ENCODE results near the gene DHTKD1. TPM values are rescaled to one million over a fixed set of nuclear protein-coding genes. Genes with fewer than 3 reads are reported as not detected.

DHTKD1 gene
- total and polyA plus RNA-seq, 2 experiments from 2014 or later, result 20.2 to 63.9 TPM

GRCh38 chr10:12036073-12036655, 32.6 kb upstream of the DHTKD1 start:
- no peaks in the 10 kb centered on the region for H3K9me3 Mint-ChIP-seq
- peaks cover 11% of the 10 kb centered on the region; the same call in 2 of the 3 replicates for H3K4me1 Mint-ChIP-seq

More at GRCh38 chr10:12036073-12036655, 32.6 kb upstream of the DHTKD1 start:
- H3K4me3 Mint-ChIP-seq, result no peak overlapping the region
- Histone ChIP-seq H3K4me1 (ENCODE audit: insufficient read depth) (peaks cover 4% of the 10 kb centered on the region; the same call in 1 of the 2 replicates), H3K36me3 (ENCODE audit: insufficient read depth) (peaks cover 14% of the 10 kb centered on the region; the same call in 1 of the 2 replicates), H3F3A (replicated peaks; ENCODE audit: low read depth) (no peaks in the 10 kb centered on the region), H4K20me1 (replicated peaks; ENCODE audit: insufficient read depth) (peaks cover 15% of the 10 kb centered on the region; the same call in 1 of the 2 replicates), H3K79me2 (replicated peaks; ENCODE audit: insufficient read depth) (peaks cover 94% of the 10 kb centered on the region), H2AFZ (no peak overlapping the region), H3K4me2 (no peak overlapping the region), H3K9me2 (ENCODE audit: insufficient read depth) (no peaks in the 10 kb centered on the region), H3K27ac (ENCODE audit: low read depth) (no peak overlapping the region), H3K4me3 (no peak overlapping the region), H3K27me3 (ENCODE audit: insufficient read depth) (no peaks in the 10 kb centered on the region)
- no peaks in the 10 kb centered on the region for H3K27me3 Mint-ChIP-seq (ENCODE audit: insufficient read depth, low read depth, poor library complexity)
- no peak overlapping the region for H3K27ac Mint-ChIP-seq
- no peak for TF ChIP-seq EZH2phosphoT487 (IDR thresholded peaks at IDR 0.05; ENCODE audit: unreplicated experiment)
- TF ChIP-seq ZNF114 (CRISPR knock-in tag; IDR thresholded peaks at IDR 0.05), result no peak
- TF ChIP-seq ZNF462 (CRISPR knock-in tag; IDR thresholded peaks at IDR 0.05), result no peak
- no peak for TF ChIP-seq NANOG (IDR thresholded peaks at IDR 0.05; ENCODE audit: borderline replicate concordance)
- TF ChIP-seq STAT1 (IDR thresholded peaks at IDR 0.05; ENCODE audit: unreplicated experiment), result no peak
- TF ChIP-seq POLR2AphosphoS5 (IDR thresholded peaks at IDR 0.05; ENCODE audit: low read depth), result no peak
- TF ChIP-seq CREB1 (CRISPR knock-in tag; IDR thresholded peaks at IDR 0.05; ENCODE audit: low read depth), result no peak
- TF ChIP-seq CTCF (conservative IDR thresholded peaks at IDR 0.05; ENCODE audit: low read depth in 2 of 2), result no peak
- no peak for TF ChIP-seq ETS1 (IDR thresholded peaks at IDR 0.05)
- TF ChIP-seq EZH2 (IDR thresholded peaks at IDR 0.05; ENCODE audit: low read depth, unreplicated experiment), result no peak
- TF ChIP-seq REST (IDR thresholded peaks at IDR 0.05; ENCODE audit: unreplicated experiment), result no peak
- TF ChIP-seq ZNF331 (CRISPR knock-in tag; IDR thresholded peaks at IDR 0.05; ENCODE audit: low read depth), result no peak
- no peak for TF ChIP-seq JUNB (IDR thresholded peaks at IDR 0.05; ENCODE audit: unreplicated experiment)
- DNase-seq (ENCODE audit: low spot score) (no peak), ATAC-seq (no peak)
- peaks cover 35% of the 10 kb centered on the region for H3K36me3 Mint-ChIP-seq (ENCODE audit: low read depth)

All from GM23338 (cell line).